ENCODE results near the gene ATP13A2.

The ATP13A2 gene

DNA sequence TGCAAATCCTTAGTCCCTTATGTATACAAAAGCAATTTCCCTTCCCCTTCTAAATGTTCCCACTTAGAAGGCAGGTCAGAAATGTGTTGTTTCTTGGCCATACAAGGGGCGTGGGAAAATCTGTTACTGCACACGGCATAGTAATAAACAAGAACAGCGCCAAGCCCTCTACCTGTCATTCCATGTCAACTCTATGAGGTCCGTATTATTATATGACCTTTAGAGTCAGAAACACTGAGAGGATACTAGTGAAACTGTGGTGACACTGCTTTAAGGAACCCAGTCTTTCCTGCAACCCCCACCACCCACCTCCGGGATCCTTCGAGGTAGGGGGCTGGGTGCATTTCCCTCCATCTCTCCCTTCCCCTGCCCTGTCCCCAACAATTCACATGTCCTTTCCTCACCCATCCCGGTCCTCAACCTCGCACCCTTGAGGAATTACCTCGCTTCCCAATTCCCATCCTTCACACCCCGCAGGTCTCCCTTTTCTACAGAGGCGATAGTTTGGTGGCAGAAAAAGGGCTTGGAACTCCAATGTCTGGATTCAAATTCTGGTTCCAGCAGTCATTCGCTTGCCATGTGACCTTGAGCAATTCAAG lies 41.5 kb upstream of the ATP13A2 start:
- Histone ChIP-seq H3K4me1 (ENCODE audit: control insufficient read depth in 5 of 5, insufficient read depth in 5 of 5, low read length in 5 of 5) (peaks cover 6 to 17% (median 16%) of the 10 kb centered on the region in 5 donors), H3K36me3 (ENCODE audit: control insufficient read depth in 5 of 5, insufficient read depth in 5 of 5, low read length in 5 of 5) (peaks cover 0 to 13% (median 7%) of the 10 kb centered on the region in 5 donors), H3K9ac (ENCODE audit: low read length in 5 of 5) (peak overlapping the region; percentile 77 to 95 (median 91)), H3K9me3 (ENCODE audit: control insufficient read depth in 5 of 5, low read length in 5 of 5) (no peaks in the 10 kb centered on the region), H3K4me3 (ENCODE audit: low read depth in 1 of 5, low read length in 5 of 5) (peak overlapping the region; percentile 97 to 100 (median 99)), H3K27me3 (ENCODE audit: control insufficient read depth in 5 of 5, insufficient read depth in 4 of 5, low read length in 5 of 5) (peaks cover 0 to 2% (median 0%) of the 10 kb centered on the region in 5 donors), H3K27ac (ENCODE audit: low read depth, low read length) (peak overlapping the region; percentile 76)

DNA sequence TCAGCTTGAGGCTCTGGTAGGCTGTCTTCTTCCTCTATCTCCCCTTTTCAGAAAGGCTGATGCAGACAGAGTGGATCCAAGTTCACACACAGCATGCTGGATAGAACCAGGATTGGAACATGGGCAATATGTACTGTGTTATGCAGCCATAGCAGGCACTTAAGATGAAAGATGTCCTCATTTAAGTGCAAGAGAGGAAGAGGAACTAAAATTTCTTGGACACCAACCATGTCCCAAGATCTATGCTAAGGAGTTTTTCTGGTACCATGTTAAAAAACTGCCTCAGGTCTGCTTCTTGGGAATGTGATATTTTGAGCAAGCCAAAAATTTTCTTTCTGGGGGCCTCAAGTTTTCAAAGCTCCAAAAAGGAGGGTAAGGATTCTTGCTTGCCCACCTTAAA lies 40.9 kb upstream of the ATP13A2 start:
- Histone ChIP-seq H3K36me3 (ENCODE audit: control insufficient read depth in 5 of 5, insufficient read depth in 5 of 5, low read length in 5 of 5) (peaks cover 0 to 13% (median 7%) of the 10 kb centered on the region in 5 donors), H3K27ac (ENCODE audit: low read depth, low read length) (peak overlapping the region; percentile 76), H3K4me1 (ENCODE audit: control insufficient read depth in 5 of 5, insufficient read depth in 5 of 5, low read length in 5 of 5) (peaks cover 6 to 21% (median 16%) of the 10 kb centered on the region in 5 donors), H3K9ac (ENCODE audit: low read length in 5 of 5) (peak overlapping the region; percentile 77 to 95 (median 91)), H3K4me3 (ENCODE audit: low read depth in 1 of 5, low read length in 5 of 5) (peak overlapping the region; percentile 97 to 100 (median 99)), H3K9me3 (ENCODE audit: control insufficient read depth in 5 of 5, low read length in 5 of 5) (no peaks in the 10 kb centered on the region), H3K27me3 (ENCODE audit: control insufficient read depth in 5 of 5, insufficient read depth in 4 of 5, low read length in 5 of 5) (no peaks in the 10 kb centered on the region)

GRCh38 chr1:17052038-17052437 lies 40.3 kb upstream of the ATP13A2 start:
- Histone ChIP-seq H3K27ac (ENCODE audit: low read depth, low read length) (no peak overlapping the region), H3K4me3 (ENCODE audit: low read depth in 1 of 5, low read length in 5 of 5) (no peak overlapping the region), H3K27me3 (ENCODE audit: control insufficient read depth in 5 of 5, insufficient read depth in 4 of 5, low read length in 5 of 5) (no peaks in the 10 kb centered on the region), H3K4me1 (ENCODE audit: control insufficient read depth in 5 of 5, insufficient read depth in 5 of 5, low read length in 5 of 5) (peaks cover 6 to 25% (median 17%) of the 10 kb centered on the region in 5 donors), H3K9ac (ENCODE audit: low read length in 5 of 5) (peak overlapping the region in 1 of 5 donors; percentile 91), H3K36me3 (ENCODE audit: control insufficient read depth in 5 of 5, insufficient read depth in 5 of 5, low read length in 5 of 5) (peaks cover 0 to 13% (median 7%) of the 10 kb centered on the region in 5 donors), H3K9me3 (ENCODE audit: control insufficient read depth in 5 of 5, low read length in 5 of 5) (no peaks in the 10 kb centered on the region)

DNA sequence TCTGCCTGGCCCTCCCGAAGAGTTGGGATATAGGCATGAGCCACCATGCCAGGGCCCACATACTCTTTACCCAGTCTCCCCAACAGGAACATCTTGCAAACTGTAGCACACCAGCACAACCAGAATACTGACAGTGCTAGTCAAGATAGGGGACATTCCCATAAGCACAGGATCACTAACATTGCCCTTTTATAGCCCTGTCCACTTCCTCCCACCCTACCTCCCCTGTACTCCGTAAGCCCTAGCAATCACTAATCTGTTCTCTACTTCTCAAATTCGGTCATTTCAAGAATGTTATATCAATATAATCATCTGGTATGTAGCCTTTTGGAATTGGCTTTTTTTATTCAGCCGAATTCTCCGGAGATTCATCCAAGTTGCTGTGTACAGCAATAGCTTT lies 36.2 kb upstream of the ATP13A2 start:
- Histone ChIP-seq H3K9ac (ENCODE audit: low read length in 5 of 5) (no peak overlapping the region), H3K36me3 (ENCODE audit: control insufficient read depth in 5 of 5, insufficient read depth in 5 of 5, low read length in 5 of 5) (peaks cover 0 to 30% (median 24%) of the 10 kb centered on the region in 5 donors), H3K9me3 (ENCODE audit: control insufficient read depth in 5 of 5, low read length in 5 of 5) (no peaks in the 10 kb centered on the region), H3K27me3 (ENCODE audit: control insufficient read depth in 5 of 5, insufficient read depth in 4 of 5, low read length in 5 of 5) (no peaks in the 10 kb centered on the region), H3K4me1 (ENCODE audit: control insufficient read depth in 5 of 5, insufficient read depth in 5 of 5, low read length in 5 of 5) (peaks cover 3 to 35% (median 29%) of the 10 kb centered on the region in 5 donors), H3K27ac (ENCODE audit: low read depth, low read length) (no peak overlapping the region), H3K4me3 (ENCODE audit: low read depth in 1 of 5, low read length in 5 of 5) (no peak overlapping the region)

DNA sequence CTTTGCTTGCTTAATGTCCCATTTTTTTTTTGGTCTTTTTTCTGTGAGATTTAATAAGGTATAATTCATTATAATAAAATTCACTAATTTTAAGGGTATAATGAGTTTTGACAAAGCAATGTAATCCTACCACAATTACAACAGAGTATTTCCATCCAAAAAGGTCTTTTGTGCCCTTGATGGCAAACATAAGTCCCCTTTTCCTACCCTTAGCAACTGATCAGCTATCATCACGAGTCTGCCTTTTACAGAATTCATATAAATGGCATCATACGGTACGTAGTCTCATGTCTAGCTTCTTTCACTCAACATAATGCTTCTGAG lies 34.6 kb upstream of the ATP13A2 start:
- no peak overlapping the region for H3K9ac ChIP-seq (ENCODE audit: low read length in 5 of 5)
- H3K36me3 ChIP-seq (ENCODE audit: control insufficient read depth in 5 of 5, insufficient read depth in 5 of 5, low read length in 5 of 5): peaks cover 0 to 38% (median 29%) of the 10 kb centered on the region in 5 donors
- H3K27ac ChIP-seq (ENCODE audit: low read depth, low read length): no peak overlapping the region
- no peak overlapping the region for H3K4me3 ChIP-seq (ENCODE audit: low read depth in 1 of 5, low read length in 5 of 5)
- no peaks in the 10 kb centered on the region for H3K27me3 ChIP-seq (ENCODE audit: control insufficient read depth in 5 of 5, insufficient read depth in 4 of 5, low read length in 5 of 5)
- H3K9me3 ChIP-seq (ENCODE audit: control insufficient read depth in 5 of 5, low read length in 5 of 5): no peaks in the 10 kb centered on the region
- peaks cover 0 to 25% (median 19%) of the 10 kb centered on the region in 5 donors for H3K4me1 ChIP-seq (ENCODE audit: control insufficient read depth in 5 of 5, insufficient read depth in 5 of 5, low read length in 5 of 5)

GRCh38 chr1:17045634-17046333 lies 34.1 kb upstream of the ATP13A2 start:
- H3K4me1 ChIP-seq (ENCODE audit: control insufficient read depth in 5 of 5, insufficient read depth in 5 of 5, low read length in 5 of 5): peaks cover 0 to 25% (median 19%) of the 10 kb centered on the region in 5 donors
- H3K27ac ChIP-seq (ENCODE audit: low read depth, low read length): peak overlapping the region; percentile 27
- H3K27me3 ChIP-seq (ENCODE audit: control insufficient read depth in 5 of 5, insufficient read depth in 4 of 5, low read length in 5 of 5): no peaks in the 10 kb centered on the region
- H3K4me3 ChIP-seq (ENCODE audit: low read depth in 1 of 5, low read length in 5 of 5): peak overlapping the region in 4 of 5 donors; percentile 5 to 53 (median 28)
- H3K9me3 ChIP-seq (ENCODE audit: control insufficient read depth in 5 of 5, low read length in 5 of 5): no peaks in the 10 kb centered on the region
- H3K9ac ChIP-seq (ENCODE audit: low read length in 5 of 5): peak overlapping the region in 2 of 5 donors; percentile 62 to 71
- H3K36me3 ChIP-seq (ENCODE audit: control insufficient read depth in 5 of 5, insufficient read depth in 5 of 5, low read length in 5 of 5): peaks cover 0 to 36% (median 30%) of the 10 kb centered on the region in 5 donors

DNA sequence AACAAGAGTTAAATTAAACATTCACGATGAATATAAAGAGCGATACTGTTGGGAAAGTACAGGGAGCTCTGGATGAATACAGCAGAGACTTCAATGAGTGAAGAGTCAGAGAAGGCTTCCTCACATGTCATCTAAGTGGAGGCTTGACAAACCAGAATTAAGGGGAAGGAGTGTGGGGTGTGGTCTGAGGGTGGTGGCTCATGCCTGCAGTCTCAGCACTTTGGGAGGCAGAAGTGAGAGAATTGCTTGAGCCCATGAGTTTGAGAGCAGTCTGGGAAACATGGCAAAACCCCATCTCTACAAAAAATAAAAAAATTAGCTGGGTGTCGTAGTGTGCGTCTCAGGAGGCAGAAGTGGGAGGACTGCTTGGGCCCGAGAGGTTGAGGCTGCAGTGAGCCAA lies 33.4 kb upstream of the ATP13A2 start:
- no peaks in the 10 kb centered on the region for H3K9me3 ChIP-seq (ENCODE audit: control insufficient read depth in 5 of 5, low read length in 5 of 5)
- no peak overlapping the region for H3K4me3 ChIP-seq (ENCODE audit: low read depth in 1 of 5, low read length in 5 of 5)
- peaks cover 0 to 25% (median 19%) of the 10 kb centered on the region in 5 donors for H3K4me1 ChIP-seq (ENCODE audit: control insufficient read depth in 5 of 5, insufficient read depth in 5 of 5, low read length in 5 of 5)
- no peaks in the 10 kb centered on the region for H3K27me3 ChIP-seq (ENCODE audit: control insufficient read depth in 5 of 5, insufficient read depth in 4 of 5, low read length in 5 of 5)
- H3K36me3 ChIP-seq (ENCODE audit: control insufficient read depth in 5 of 5, insufficient read depth in 5 of 5, low read length in 5 of 5): peaks cover 1 to 40% (median 35%) of the 10 kb centered on the region in 5 donors
- peak overlapping the region in 1 of 5 donors; percentile 59 for H3K9ac ChIP-seq (ENCODE audit: low read length in 5 of 5)
- no peak overlapping the region for H3K27ac ChIP-seq (ENCODE audit: low read depth, low read length)

- Histone ChIP-seq H3K4me1 (ENCODE audit: control insufficient read depth in 5 of 5, insufficient read depth in 5 of 5, low read length in 5 of 5) (peaks cover 0 to 25% (median 19%) of the 10 kb centered on the region in 5 donors), H3K9ac (ENCODE audit: low read length in 5 of 5) (no peak overlapping the region), H3K9me3 (ENCODE audit: control insufficient read depth in 5 of 5, low read length in 5 of 5) (no peaks in the 10 kb centered on the region), H3K36me3 (ENCODE audit: control insufficient read depth in 5 of 5, insufficient read depth in 5 of 5, low read length in 5 of 5) (peaks cover 12 to 44% (median 35%) of the 10 kb centered on the region in 5 donors), H3K27ac (ENCODE audit: low read depth, low read length) (no peak overlapping the region), H3K27me3 (ENCODE audit: control insufficient read depth in 5 of 5, insufficient read depth in 4 of 5, low read length in 5 of 5) (no peaks in the 10 kb centered on the region), H3K4me3 (ENCODE audit: low read depth in 1 of 5, low read length in 5 of 5) (no peak overlapping the region)
Observed at GRCh38 chr1:17043676-17044075, 31.9 kb upstream of the ATP13A2 start.

GRCh38 chr1:17040135-17040534 lies 28.4 kb upstream of the ATP13A2 start:
- Histone ChIP-seq H3K9me3 (ENCODE audit: control insufficient read depth in 5 of 5, low read length in 5 of 5) (no peaks in the 10 kb centered on the region), H3K9ac (ENCODE audit: low read length in 5 of 5) (no peak overlapping the region), H3K27me3 (ENCODE audit: control insufficient read depth in 5 of 5, insufficient read depth in 4 of 5, low read length in 5 of 5) (no peaks in the 10 kb centered on the region), H3K4me1 (ENCODE audit: control insufficient read depth in 5 of 5, insufficient read depth in 5 of 5, low read length in 5 of 5) (peaks cover 0 to 4% (median 3%) of the 10 kb centered on the region in 5 donors), H3K36me3 (ENCODE audit: control insufficient read depth in 5 of 5, insufficient read depth in 5 of 5, low read length in 5 of 5) (peaks cover 18 to 50% (median 37%) of the 10 kb centered on the region in 5 donors), H3K27ac (ENCODE audit: low read depth, low read length) (no peak overlapping the region), H3K4me3 (ENCODE audit: low read depth in 1 of 5, low read length in 5 of 5) (no peak overlapping the region)

DNA sequence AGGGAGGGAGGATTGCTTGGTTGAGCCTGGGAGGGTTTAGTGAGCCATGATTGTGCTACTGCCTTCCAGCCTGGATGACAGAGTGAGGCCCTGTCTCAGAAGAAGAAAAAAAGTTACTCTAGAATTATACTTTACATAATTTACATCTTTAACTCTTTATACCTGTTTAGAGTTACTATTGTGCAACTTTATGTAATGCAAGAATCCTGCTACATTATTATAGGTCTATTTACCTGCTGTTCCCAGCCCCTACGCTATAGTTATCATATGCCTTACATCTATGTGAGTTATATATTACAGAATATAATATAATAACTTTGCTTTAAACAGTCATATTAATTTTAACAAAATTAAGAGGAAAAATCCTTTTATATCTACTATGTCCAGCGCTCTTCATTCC lies 27.8 kb upstream of the ATP13A2 start:
- H3K27me3 ChIP-seq (ENCODE audit: control insufficient read depth in 5 of 5, insufficient read depth in 4 of 5, low read length in 5 of 5): no peaks in the 10 kb centered on the region
- no peaks in the 10 kb centered on the region for H3K9me3 ChIP-seq (ENCODE audit: control insufficient read depth in 5 of 5, low read length in 5 of 5)
- H3K4me3 ChIP-seq (ENCODE audit: low read depth in 1 of 5, low read length in 5 of 5): no peak overlapping the region
- no peak overlapping the region for H3K27ac ChIP-seq (ENCODE audit: low read depth, low read length)
- H3K4me1 ChIP-seq (ENCODE audit: control insufficient read depth in 5 of 5, insufficient read depth in 5 of 5, low read length in 5 of 5): no peaks in the 10 kb centered on the region
- H3K36me3 ChIP-seq (ENCODE audit: control insufficient read depth in 5 of 5, insufficient read depth in 5 of 5, low read length in 5 of 5): peaks cover 18 to 49% (median 35%) of the 10 kb centered on the region in 5 donors
- H3K9ac ChIP-seq (ENCODE audit: low read length in 5 of 5): no peak overlapping the region
